GM12875 (cell line): Measurements from ENCODE around the gene GOLT1B.

ENCODE experiments used
- H3K4me3 ChIP-seq: one replicate; pipeline ENCODE4 v1.5.1; 2011; ENCODE audit warnings: low read depth, low read length, control low read depth
- CTCF ChIP-seq: IDR thresholded peaks from 2 replicates; pipeline ENCODE4 v1.5.1; 2011; ENCODE audit warnings: low read depth, mild to moderate bottlenecking, control low read depth, inconsistent platforms, low read length, moderate library complexity, borderline replicate concordance; ENCODE audit not compliant: insufficient read depth

GOLT1B gene

GRCh38 chr12:21547437-21547836 is 45.8 kb downstream of the GOLT1B start:
- TF ChIP-seq CTCF, result no peak
- H3K4me3 ChIP-seq, result no peak overlapping the region

- TF ChIP-seq CTCF, result no peak
- H3K4me3 ChIP-seq, result no peak overlapping the region
Observed at GRCh38 chr12:21551841-21552465, 50.4 kb downstream of the GOLT1B start.

- no peak overlapping the region for H3K4me3 ChIP-seq
- no peak for TF ChIP-seq CTCF
Observed at GRCh38 chr12:21552635-21553328, 51.2 kb downstream of the GOLT1B start.

GRCh38 chr12:21553329-21553675 is 51.7 kb downstream of the GOLT1B start:
- H3K4me3 ChIP-seq, result no peak overlapping the region
- no peak for TF ChIP-seq CTCF

- no peak overlapping the region for H3K4me3 ChIP-seq
- TF ChIP-seq CTCF, result no peak
Observed at GRCh38 chr12:21558100-21558679, 56.6 kb downstream of the GOLT1B start.

- no peak overlapping the region for H3K4me3 ChIP-seq
- no peak for TF ChIP-seq CTCF
Observed at GRCh38 chr12:21559855-21560569, 58.4 kb downstream of the GOLT1B start.
